ENCODE data around the gene MAB21L1. TPM values are rescaled to one million over a fixed set of nuclear protein-coding genes. Genes with fewer than 3 reads are reported as not detected.

Gene MAB21L1
- total RNA-seq, 1 experiment from 2014 or later, result not detected

DNA sequence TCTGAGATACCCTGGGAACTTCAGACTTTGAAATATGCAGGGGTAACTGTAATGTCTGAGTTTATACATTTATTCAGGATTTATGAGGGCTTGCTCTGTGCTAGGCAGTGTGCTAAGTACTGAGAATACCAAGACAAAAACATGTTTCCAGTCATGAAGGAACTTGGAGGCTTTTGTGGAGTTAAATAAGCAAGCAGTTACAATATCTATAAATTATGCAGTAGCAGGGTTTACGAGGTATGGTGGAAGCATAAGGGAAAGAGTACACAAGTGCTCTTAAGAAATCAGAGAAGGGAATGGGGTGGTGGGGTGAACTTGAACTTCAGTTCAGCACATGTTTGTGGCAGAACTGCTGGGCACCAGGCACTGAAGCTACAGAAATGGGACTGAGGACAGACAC lies 28.0 kb downstream of the MAB21L1 start:
- Mint-ChIP-seq H3K36me3 (ENCODE audit: insufficient read depth in 1 of 3, low read depth in 3 of 3) (no peaks in the 10 kb centered on the region; a peak in 1 of 7 replicates), H3K4me1 (no peaks in the 10 kb centered on the region), H3K27ac (peak overlapping the region in 1 of 3 experiments; percentile 15; a peak in 1 of 7 replicates), H3K9me3 (no peaks in the 10 kb centered on the region), H3K27me3 (ENCODE audit: low read depth) (no peaks in the 10 kb centered on the region), H3K4me3 (no peak overlapping the region)
- Histone ChIP-seq H2BK20ac (ENCODE audit: low read depth, low read length, poor library complexity, severe bottlenecking) (no peak overlapping the region), H3K27ac (ENCODE audit: insufficient read length, low read depth, low read length) (no peak overlapping the region), H4K91ac (ENCODE audit: insufficient read length, low read depth, low read length) (no peak overlapping the region), H3K14ac (ENCODE audit: insufficient read depth, low read length) (no peak overlapping the region), H3K9ac (ENCODE audit: extremely low read depth, insufficient read length, low read length) (no peak overlapping the region), H3T11ph (ENCODE audit: low read length) (no peak overlapping the region), H3K27me3 (ENCODE audit: insufficient read depth, low read length) (no peaks in the 10 kb centered on the region), H2AFZ (ENCODE audit: low read length) (no peak overlapping the region), H4K20me1 (ENCODE audit: control insufficient read depth, insufficient read depth, insufficient read length) (no peaks in the 10 kb centered on the region), H3K23ac (ENCODE audit: insufficient read length, low read depth, low read length) (no peak overlapping the region), H2BK15ac (ENCODE audit: low read depth, low read length) (no peak overlapping the region), H3K4ac (ENCODE audit: low read depth, low read length) (no peak overlapping the region), H3K56ac (ENCODE audit: insufficient read length, low read depth, low read length) (no peak overlapping the region), H3K79me2 (ENCODE audit: insufficient read depth, low read length) (no peaks in the 10 kb centered on the region), H3K23me2 (ENCODE audit: insufficient read length, low read depth, low read length, poor library complexity, severe bottlenecking) (no peaks in the 10 kb centered on the region), H2BK5ac (ENCODE audit: insufficient read length, low read length) (no peak overlapping the region), H2AK5ac (ENCODE audit: insufficient read length, low read length) (no peak overlapping the region), H4K5ac (ENCODE audit: insufficient read length, low read depth, low read length) (no peak overlapping the region), H2BK120ac (ENCODE audit: low read depth, low read length, poor library complexity, severe bottlenecking) (no peak overlapping the region), H2BK12ac (ENCODE audit: insufficient read length, low read depth, low read length) (no peak overlapping the region), H3K9me3 (ENCODE audit: control insufficient read depth, low read depth, low read length) (no peaks in the 10 kb centered on the region), H3K4me1 (ENCODE audit: insufficient read depth, low read length) (no peaks in the 10 kb centered on the region), H3K18ac (ENCODE audit: insufficient read length, low read depth, low read length) (no peak overlapping the region), H3K4me2 (ENCODE audit: insufficient read depth, insufficient read length, low read length) (no peak overlapping the region), H3K79me1 (ENCODE audit: insufficient read depth, low read depth, low read length, poor library complexity, severe bottlenecking) (no peaks in the 10 kb centered on the region), H4K8ac (replicated peaks; ENCODE audit: insufficient read length, low read depth, low read length) (no peak overlapping the region)
- DNase-seq, result no peak
- WGBS (ENCODE audit: extremely low coverage, insufficient read length, low lambda C conversion rate), result no CpG with 5 or more reads among the region's 1 CpG
- TF ChIP-seq, protein P1, sequence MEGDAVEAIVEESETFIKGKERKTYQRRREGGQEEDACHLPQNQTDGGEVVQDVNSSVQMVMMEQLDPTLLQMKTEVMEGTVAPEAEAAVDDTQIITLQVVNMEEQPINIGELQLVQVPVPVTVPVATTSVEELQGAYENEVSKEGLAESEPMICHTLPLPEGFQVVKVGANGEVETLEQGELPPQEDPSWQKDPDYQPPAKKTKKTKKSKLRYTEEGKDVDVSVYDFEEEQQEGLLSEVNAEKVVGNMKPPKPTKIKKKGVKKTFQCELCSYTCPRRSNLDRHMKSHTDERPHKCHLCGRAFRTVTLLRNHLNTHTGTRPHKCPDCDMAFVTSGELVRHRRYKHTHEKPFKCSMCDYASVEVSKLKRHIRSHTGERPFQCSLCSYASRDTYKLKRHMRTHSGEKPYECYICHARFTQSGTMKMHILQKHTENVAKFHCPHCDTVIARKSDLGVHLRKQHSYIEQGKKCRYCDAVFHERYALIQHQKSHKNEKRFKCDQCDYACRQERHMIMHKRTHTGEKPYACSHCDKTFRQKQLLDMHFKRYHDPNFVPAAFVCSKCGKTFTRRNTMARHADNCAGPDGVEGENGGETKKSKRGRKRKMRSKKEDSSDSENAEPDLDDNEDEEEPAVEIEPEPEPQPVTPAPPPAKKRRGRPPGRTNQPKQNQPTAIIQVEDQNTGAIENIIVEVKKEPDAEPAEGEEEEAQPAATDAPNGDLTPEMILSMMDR (conservative IDR thresholded peaks at IDR 0.05), result no peak

All from H9 (cell line).